Fibroblast of pulmonary artery (primary cell): ENCODE data around the gene RAD51.

Source experiments
- DNase-seq: peaks from one replicate; pipeline ENCODE4 v3.0.0-alpha.2; 2010; ENCODE audit warnings: low read depth
- H3K4me3 ChIP-seq: replicated peaks from 2 replicates; pipeline ENCODE4 v1.5.1; 2011; ENCODE audit warnings: low read depth, mild to moderate bottlenecking, control low read depth, low read length, moderate library complexity
- CTCF ChIP-seq: IDR thresholded peaks from 2 replicates; pipeline ENCODE4 v1.5.1; 2011; ENCODE audit warnings: mild to moderate bottlenecking, control low read depth, low read length, inconsistent platforms; ENCODE audit errors: missing control alignments

The RAD51 gene

GRCh38 chr15:40722354-40722753 is 27.4 kb downstream of the RAD51 start:
- no peak for DNase-seq
- TF ChIP-seq CTCF, result no peak
- H3K4me3 ChIP-seq, result no peak overlapping the region

DNA sequence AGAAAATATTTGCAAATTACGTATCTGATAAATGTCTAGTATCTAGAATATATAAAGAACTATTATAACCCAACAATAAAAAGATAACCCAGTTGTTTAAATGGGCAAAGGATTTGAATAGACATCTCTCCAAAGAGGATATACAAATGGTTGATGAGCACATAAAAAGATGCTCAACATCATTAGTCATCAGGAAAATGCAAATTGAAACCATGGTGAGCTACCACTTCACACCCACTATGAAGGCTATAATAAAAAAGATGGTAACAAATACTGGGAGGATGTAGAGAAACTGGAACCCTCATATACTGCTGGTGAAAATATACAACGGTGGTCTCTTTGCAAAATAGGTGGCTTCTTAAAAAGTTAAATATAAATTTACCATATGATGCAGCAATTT is 28.0 kb downstream of the RAD51 start:
- no peak for DNase-seq
- no peak for TF ChIP-seq CTCF
- H3K4me3 ChIP-seq, result no peak overlapping the region

DNA sequence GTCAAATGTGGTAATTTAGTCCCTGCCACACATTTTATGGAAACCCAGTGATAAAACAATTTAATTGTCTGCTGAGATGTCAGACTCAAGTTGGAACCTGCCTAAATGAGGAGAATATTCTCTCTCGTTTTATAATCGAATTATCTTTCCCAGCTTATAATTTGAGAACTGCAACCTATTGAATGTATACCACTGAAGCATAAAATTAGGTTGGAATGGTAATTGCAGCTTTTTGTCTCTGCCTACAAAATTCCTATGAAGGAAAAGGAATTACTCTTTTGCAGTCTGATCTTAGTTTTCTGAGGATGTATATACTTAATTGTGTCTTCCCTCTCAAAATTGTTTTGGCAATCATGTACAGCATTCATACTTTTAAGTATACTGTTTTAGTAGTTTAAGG is 28.9 kb downstream of the RAD51 start:
- DNase-seq, result no peak
- H3K4me3 ChIP-seq, result no peak overlapping the region
- no peak for TF ChIP-seq CTCF

DNA sequence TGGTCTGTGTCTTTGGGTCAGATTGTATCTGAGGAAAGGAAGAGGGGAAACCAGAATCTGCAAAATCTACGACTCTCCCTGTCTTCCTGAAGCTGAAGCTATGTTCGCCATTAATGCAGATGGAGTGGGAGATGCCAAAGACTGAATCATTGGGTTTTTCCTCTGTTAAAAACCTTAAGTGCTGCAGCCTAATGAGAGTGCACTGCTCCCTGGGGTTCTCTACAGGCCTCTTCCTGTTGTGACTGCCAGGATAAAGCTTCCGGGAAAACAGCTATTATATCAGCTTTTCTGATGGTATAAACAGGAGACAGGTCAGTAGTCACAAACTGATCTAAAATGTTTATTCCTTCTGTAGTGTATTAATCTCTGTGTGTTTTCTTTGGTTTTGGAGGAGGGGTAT is 36.1 kb downstream of the RAD51 start:
- peak; percentile 35 for DNase-seq
- no peak overlapping the region for H3K4me3 ChIP-seq
- no peak for TF ChIP-seq CTCF

- DNase-seq, result no peak
- H3K4me3 ChIP-seq, result no peak overlapping the region
- no peak for TF ChIP-seq CTCF
Measured at GRCh38 chr15:40736575-40736974, 41.6 kb downstream of the RAD51 start.

DNA sequence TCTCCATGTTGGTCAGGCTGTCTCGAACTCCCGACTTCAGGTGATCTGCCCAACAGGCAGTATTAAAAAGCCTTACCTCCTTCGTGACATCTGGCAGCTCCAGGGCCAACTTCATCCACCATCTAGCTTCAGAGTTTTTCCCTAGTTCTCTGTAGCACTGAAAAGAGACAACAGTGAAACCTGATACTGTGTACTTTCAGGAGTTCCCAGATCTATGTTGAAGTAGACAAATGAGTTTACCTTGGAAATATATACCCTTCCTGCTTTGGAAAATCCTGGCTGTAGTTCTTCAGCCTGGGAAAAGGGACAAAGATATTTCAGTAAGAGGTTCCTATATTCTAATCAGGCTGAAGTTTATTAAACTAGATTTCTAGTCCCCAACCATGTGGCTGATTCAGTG is 42.1 kb downstream of the RAD51 start:
- no peak overlapping the region for H3K4me3 ChIP-seq
- TF ChIP-seq CTCF, result no peak
- no peak for DNase-seq

DNA sequence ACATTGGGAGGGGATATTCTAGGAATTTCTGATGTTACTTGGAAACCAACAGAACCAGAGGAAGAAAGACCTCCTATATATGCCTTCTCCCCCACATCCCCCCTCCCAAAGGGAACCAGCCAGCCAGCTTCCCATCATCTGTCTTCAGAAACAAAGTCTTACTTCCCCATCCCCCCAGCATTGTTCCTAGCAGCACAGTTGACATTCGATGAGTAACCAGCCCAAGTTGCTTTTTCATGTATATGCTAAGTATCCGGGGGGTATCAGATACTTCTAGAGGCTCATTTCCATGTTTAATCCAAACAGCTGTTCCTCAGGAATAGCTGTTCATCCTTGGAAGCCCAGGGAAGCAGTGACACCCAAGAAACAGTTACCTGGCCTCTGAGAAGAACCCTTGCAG is 44.1 kb downstream of the RAD51 start:
- no peak for TF ChIP-seq CTCF
- DNase-seq, result no peak

More for the DNA sequence above, 44.1 kb downstream of the RAD51 start:
- no peak overlapping the region for H3K4me3 ChIP-seq
